Esophagus muscularis mucosa (tissue), 4 donors: ENCODE data around the gene ITGA2. TPM values are rescaled to one million over a fixed set of nuclear protein-coding genes. Genes with fewer than 3 reads are reported as not detected.

Source experiments
- DNase-seq: peaks from one replicate; pipeline ENCODE4 v3.0.0-alpha.2; 2017; ENCODE audit errors: extremely low spot score
- H3K27ac ChIP-seq, 4 donors: fragments of 200-600 bp; sonication (generic); replicated peaks in 1 of 4; 1 replicate in 3 of 4; 2 replicates in 1 of 4; pipeline ENCODE4 v1.5.1; 2016 to 2019; ENCODE audit warnings: mild to moderate bottlenecking in 1 of 4
- H3K27me3 ChIP-seq, 4 donors: fragments of 200-600 bp; sonication (generic); one replicate each; pipeline versions ENCODE4 v1.5.1 to v1.6.0; 2016 to 2019
- H3K36me3 ChIP-seq, 4 donors: fragments of 200-600 bp; sonication (generic); one replicate each; pipeline ENCODE4 v1.5.1; 2016 to 2019
- H3K4me1 ChIP-seq, 4 donors: fragments of 200-600 bp; sonication (generic); one replicate each; pipeline ENCODE4 v1.5.1; 2016 to 2019
- H3K4me3 ChIP-seq, 4 donors: fragments of 200-600 bp; sonication (generic); 1 replicate in 2 of 4; 2 replicates in 2 of 4; pipeline ENCODE4 v1.5.1; 2016 to 2019; ENCODE audit warnings: mild to moderate bottlenecking in 4 of 4, moderate library complexity in 1 of 4
- H3K9me3 ChIP-seq, 4 donors: fragments of 200-600 bp; sonication (generic); 1 replicate in 3 of 4; 2 replicates in 1 of 4; pipeline ENCODE4 v1.5.1; 2016 to 2019
- EP300 ChIP-seq: sonication (generic); formaldehyde crosslinking; IDR thresholded peaks from one replicate; pipeline ENCODE4 v1.6.1; 2017; ENCODE audit warnings: antibody characterized with exemption
- POLR2A ChIP-seq: fragments of 450-650 bp; IDR thresholded peaks from one replicate; pipeline ENCODE4 v1.6.1; 2017; ENCODE audit warnings: antibody characterized with exemption, moderate library complexity, mild to moderate bottlenecking, low read depth
- POLR2AphosphoS5 ChIP-seq, 2 donors: sonication (generic); formaldehyde crosslinking; IDR thresholded peaks; one replicate each; pipeline ENCODE4 v1.6.1; 2017; ENCODE audit warnings: antibody characterized with exemption in 2 of 2
- WGBS: methylation state at CpG from one replicate; pipeline ENCODE4 v1.1.5; 2018; 5-methylcytosine and 5-hydroxymethylcytosine counted together
- intact Hi-C: fragments of 100-400 bp; cut with DNase I; formaldehyde crosslinking; loops from one replicate; pipeline ENCODE4 v1.15.1; 2023
- total RNA-seq, 4 donors: library from RNA; depleted of rRNA; stranded (reverse); fragments of >200 nt; gene quantifications; one replicate each; pipeline versions ENCODE4 v1.1.0 to v1.2.1, GENCODE V29; 2016
- TF ChIP-seq, protein P1 (sequence below), 3 experiments: fragments of 200-600 bp in 2 of 3; fragments of 450-650 bp in 1 of 3; sonication (generic) in 2 of 3; IDR thresholded peaks; one replicate each; pipeline ENCODE4 v1.5.1; 2017 to 2019; ENCODE audit warnings: antibody characterized with exemption in 3 of 3, mild to moderate bottlenecking in 2 of 3, moderate library complexity in 1 of 3

The ITGA2 gene
- total RNA-seq, 4 donors from 2014 or later, result 5.0 to 9.6 (median 7.8) TPM

GRCh38 chr5:53105611-53106300 is 116.6 kb downstream of the ITGA2 start:
- Histone ChIP-seq H3K4me3 (no peak overlapping the region), H3K9me3 (no peaks in the 10 kb centered on the region), H3K27ac (no peak overlapping the region), H3K4me1 (peaks cover 23 to 52% (median 29%) of the 10 kb centered on the region in 4 donors), H3K36me3 (peaks cover 7 to 35% (median 23%) of the 10 kb centered on the region in 4 donors), H3K27me3 (no peaks in the 10 kb centered on the region)
- WGBS, result 77% methylated on average over 5 of the region's 5 CpGs
- DNase-seq, result no peak
- no peak for TF ChIP-seq POLR2A
- TF ChIP-seq, protein P1, sequence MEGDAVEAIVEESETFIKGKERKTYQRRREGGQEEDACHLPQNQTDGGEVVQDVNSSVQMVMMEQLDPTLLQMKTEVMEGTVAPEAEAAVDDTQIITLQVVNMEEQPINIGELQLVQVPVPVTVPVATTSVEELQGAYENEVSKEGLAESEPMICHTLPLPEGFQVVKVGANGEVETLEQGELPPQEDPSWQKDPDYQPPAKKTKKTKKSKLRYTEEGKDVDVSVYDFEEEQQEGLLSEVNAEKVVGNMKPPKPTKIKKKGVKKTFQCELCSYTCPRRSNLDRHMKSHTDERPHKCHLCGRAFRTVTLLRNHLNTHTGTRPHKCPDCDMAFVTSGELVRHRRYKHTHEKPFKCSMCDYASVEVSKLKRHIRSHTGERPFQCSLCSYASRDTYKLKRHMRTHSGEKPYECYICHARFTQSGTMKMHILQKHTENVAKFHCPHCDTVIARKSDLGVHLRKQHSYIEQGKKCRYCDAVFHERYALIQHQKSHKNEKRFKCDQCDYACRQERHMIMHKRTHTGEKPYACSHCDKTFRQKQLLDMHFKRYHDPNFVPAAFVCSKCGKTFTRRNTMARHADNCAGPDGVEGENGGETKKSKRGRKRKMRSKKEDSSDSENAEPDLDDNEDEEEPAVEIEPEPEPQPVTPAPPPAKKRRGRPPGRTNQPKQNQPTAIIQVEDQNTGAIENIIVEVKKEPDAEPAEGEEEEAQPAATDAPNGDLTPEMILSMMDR (IDR thresholded peaks at IDR 0.05), result no peak
- TF ChIP-seq POLR2AphosphoS5 (IDR thresholded peaks at IDR 0.05), result no peak
- TF ChIP-seq EP300, result no peak
- intact Hi-C loops, result no loop called here

GRCh38 chr5:53109056-53109442 is 119.9 kb downstream of the ITGA2 start:
- intact Hi-C loops, result no loop called here
- TF ChIP-seq EP300 (no peak), POLR2AphosphoS5 (IDR thresholded peaks at IDR 0.05) (no peak), POLR2A (no peak)
- TF ChIP-seq, protein P1 (IDR thresholded peaks at IDR 0.05), result no peak
- Histone ChIP-seq H3K4me1 (peaks cover 23 to 49% (median 30%) of the 10 kb centered on the region in 4 donors), H3K9me3 (no peaks in the 10 kb centered on the region), H3K27ac (peak overlapping the region; percentile 82 to 87 (median 84)), H3K27me3 (no peaks in the 10 kb centered on the region), H3K4me3 (peak overlapping the region; percentile 79 to 87 (median 84)), H3K36me3 (peaks cover 0 to 8% (median 5%) of the 10 kb centered on the region in 4 donors)
- WGBS, result 1% methylated on average over 11 of the region's 11 CpGs
- DNase-seq, result no peak

GRCh38 chr5:53109443-53110127 is 120.4 kb downstream of the ITGA2 start, which contains the start of gene MOCS2:
TSS of gene MOCS2 (minus strand) at chr5:53109757. CDS start at chr5:53107174, 2,583 bp downstream.
- peaks cover 0 to 7% (median 5%) of the 10 kb centered on the region in 4 donors for H3K36me3 ChIP-seq
- 0% methylated on average over 21 of the region's 54 CpGs for WGBS
- DNase-seq, result peak; percentile 96
- TF ChIP-seq, protein P1 (IDR thresholded peaks at IDR 0.05), result peak in 1 of 3 experiments; percentile 6
- TF ChIP-seq POLR2A (peak; percentile 32), EP300 (no peak), POLR2AphosphoS5 (IDR thresholded peaks at IDR 0.05) (peak; percentile 88 to 91)
- H3K4me1 ChIP-seq, result peaks cover 23 to 49% (median 30%) of the 10 kb centered on the region in 4 donors
- H3K27me3 ChIP-seq, result no peaks in the 10 kb centered on the region
- H3K27ac ChIP-seq, result peak within 1 kb of the TSS; percentile 82 to 87 (median 84)
- peak within 1 kb of the TSS; percentile 79 to 87 (median 84) for H3K4me3 ChIP-seq
- no peaks in the 10 kb centered on the region for H3K9me3 ChIP-seq
- intact Hi-C loops, result no loop called here

GRCh38 chr5:53110156-53110555 is 121.0 kb downstream of the ITGA2 start:
- Histone ChIP-seq H3K4me1 (peaks cover 23 to 45% (median 30%) of the 10 kb centered on the region in 4 donors), H3K27me3 (no peaks in the 10 kb centered on the region), H3K4me3 (peak overlapping the region; percentile 79 to 87 (median 84)), H3K27ac (peak overlapping the region; percentile 82 to 87 (median 84)), H3K9me3 (no peaks in the 10 kb centered on the region), H3K36me3 (peaks cover 0 to 7% (median 5%) of the 10 kb centered on the region in 4 donors)
- TF ChIP-seq, protein P1 (IDR thresholded peaks at IDR 0.05), result no peak
- no peak for TF ChIP-seq EP300
- no peak for TF ChIP-seq POLR2A
- no peak for TF ChIP-seq POLR2AphosphoS5 (IDR thresholded peaks at IDR 0.05)
- intact Hi-C loops, result no loop called here
- WGBS, result 37% methylated on average over 6 of the region's 6 CpGs
- DNase-seq, result no peak
